ENCODE measurements around the gene BARHL1.
A peak's percentile ranks its signal among the peaks of the same experiment; 100 is the strongest.

BARHL1 gene

DNA sequence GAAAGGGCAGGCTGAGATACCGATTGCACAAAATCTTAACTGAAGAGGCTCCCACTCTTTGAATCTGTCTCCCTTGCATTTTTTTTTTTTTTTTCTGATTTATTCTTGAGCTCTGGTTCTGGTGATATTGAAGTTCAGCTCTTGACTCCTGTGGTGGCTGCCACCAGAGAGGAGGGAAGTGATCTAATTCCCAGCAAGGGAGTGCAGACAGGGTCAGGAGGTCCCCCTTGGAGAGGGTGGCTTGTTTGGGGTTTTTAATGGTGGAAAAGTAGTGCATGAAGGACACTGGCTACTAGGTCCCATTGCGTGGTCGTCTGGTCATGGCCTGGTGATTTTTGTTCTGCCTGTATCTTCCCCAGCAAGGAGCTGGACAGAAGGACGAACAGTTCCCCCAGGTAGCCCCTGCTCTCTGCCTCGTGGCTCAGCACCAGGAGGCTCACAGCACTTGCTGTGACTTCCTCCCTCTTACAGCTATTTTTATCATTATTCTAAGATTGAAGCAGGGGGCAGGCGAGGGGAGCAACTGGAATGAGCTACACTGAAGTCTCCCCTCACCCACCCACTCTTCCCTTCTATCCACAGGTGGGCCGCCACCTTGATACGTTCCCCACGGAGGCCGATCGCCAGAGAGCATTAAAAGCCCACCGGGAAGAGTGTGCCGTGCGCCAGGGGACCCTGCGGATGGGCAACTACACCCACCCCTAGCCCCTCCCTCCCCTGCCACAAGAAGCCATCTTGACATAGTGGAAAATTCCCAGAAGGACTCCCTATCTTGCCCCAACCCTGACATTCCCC is 10.4 kb upstream of the BARHL1 start:
- Histone ChIP-seq H3K9me3 (ENCODE audit: insufficient read depth, low read length) (no peaks in the 10 kb centered on the region), H3K9ac (ENCODE audit: insufficient read length, low read depth) (peak overlapping the region; percentile 6), H3K36me3 (ENCODE audit: insufficient read depth, insufficient read length, low read length) (no peaks in the 10 kb centered on the region), H3K4me3 (ENCODE audit: insufficient read length, low read depth) (no peak overlapping the region), H3K4me1 (ENCODE audit: insufficient read depth, insufficient read length) (peaks cover 2% of the 10 kb centered on the region), H3K27me3 (ENCODE audit: insufficient read depth, insufficient read length) (peaks cover 22% of the 10 kb centered on the region)
- TF ChIP-seq SUZ12 (IDR thresholded peaks at IDR 0.05; ENCODE audit: extremely low read depth, insufficient read depth, insufficient read length) = no peak
- TF ChIP-seq YY1 (IDR thresholded peaks at IDR 0.05; ENCODE audit: insufficient read depth, insufficient read length) = no peak
- TF ChIP-seq ZNF274 (IDR thresholded peaks at IDR 0.05; ENCODE audit: low read depth, low read length) = no peak
- DNase-seq (ENCODE audit: low read depth, low spot score) = no peak

- no peak for DNase-seq (ENCODE audit: low read depth, low spot score)
- Histone ChIP-seq H3K36me3 (ENCODE audit: insufficient read depth, insufficient read length, low read length) (no peaks in the 10 kb centered on the region), H3K4me1 (ENCODE audit: insufficient read depth, insufficient read length) (peaks cover 2% of the 10 kb centered on the region), H3K9ac (ENCODE audit: insufficient read length, low read depth) (no peak overlapping the region), H3K27me3 (ENCODE audit: insufficient read depth, insufficient read length) (peaks cover 32% of the 10 kb centered on the region), H3K9me3 (ENCODE audit: insufficient read depth, low read length) (no peaks in the 10 kb centered on the region), H3K4me3 (ENCODE audit: insufficient read length, low read depth) (no peak overlapping the region)
- no peak for TF ChIP-seq ZNF274 (IDR thresholded peaks at IDR 0.05; ENCODE audit: low read depth, low read length)
- no peak for TF ChIP-seq YY1 (IDR thresholded peaks at IDR 0.05; ENCODE audit: insufficient read depth, insufficient read length)
- no peak for TF ChIP-seq SUZ12 (IDR thresholded peaks at IDR 0.05; ENCODE audit: extremely low read depth, insufficient read depth, insufficient read length)
Measured at GRCh38 chr9:132572921-132573320, 9.5 kb upstream of the BARHL1 start.

- Histone ChIP-seq H3K9me3 (ENCODE audit: insufficient read depth, low read length) (no peaks in the 10 kb centered on the region), H3K36me3 (ENCODE audit: insufficient read depth, insufficient read length, low read length) (no peaks in the 10 kb centered on the region), H3K27me3 (ENCODE audit: insufficient read depth, insufficient read length) (peaks cover 53% of the 10 kb centered on the region), H3K4me3 (ENCODE audit: insufficient read length, low read depth) (no peak overlapping the region), H3K9ac (ENCODE audit: insufficient read length, low read depth) (no peak overlapping the region), H3K4me1 (ENCODE audit: insufficient read depth, insufficient read length) (peaks cover 5% of the 10 kb centered on the region)
- no peak for TF ChIP-seq YY1 (IDR thresholded peaks at IDR 0.05; ENCODE audit: insufficient read depth, insufficient read length)
- TF ChIP-seq SUZ12 (IDR thresholded peaks at IDR 0.05; ENCODE audit: extremely low read depth, insufficient read depth, insufficient read length) = no peak
- TF ChIP-seq ZNF274 (IDR thresholded peaks at IDR 0.05; ENCODE audit: low read depth, low read length) = no peak
- peak; percentile 68 for DNase-seq (ENCODE audit: low read depth, low spot score)
Measured at GRCh38 chr9:132575005-132575609, 7.3 kb upstream of the BARHL1 start.

GRCh38 chr9:132575811-132576210 is 6.6 kb upstream of the BARHL1 start:
- DNase-seq (ENCODE audit: low read depth, low spot score) = no peak
- H3K4me3 ChIP-seq (ENCODE audit: insufficient read length, low read depth) = no peak overlapping the region
- TF ChIP-seq SUZ12 (IDR thresholded peaks at IDR 0.05; ENCODE audit: extremely low read depth, insufficient read depth, insufficient read length) (no peak), ZNF274 (IDR thresholded peaks at IDR 0.05; ENCODE audit: low read depth, low read length) (no peak), YY1 (IDR thresholded peaks at IDR 0.05; ENCODE audit: insufficient read depth, insufficient read length) (no peak)
- peaks cover 60% of the 10 kb centered on the region for H3K27me3 ChIP-seq (ENCODE audit: insufficient read depth, insufficient read length)
- H3K36me3 ChIP-seq (ENCODE audit: insufficient read depth, insufficient read length, low read length) = no peaks in the 10 kb centered on the region
- H3K9me3 ChIP-seq (ENCODE audit: insufficient read depth, low read length) = no peaks in the 10 kb centered on the region
- peaks cover 6% of the 10 kb centered on the region for H3K4me1 ChIP-seq (ENCODE audit: insufficient read depth, insufficient read length)
- H3K9ac ChIP-seq (ENCODE audit: insufficient read length, low read depth) = peak overlapping the region; percentile 26

DNA sequence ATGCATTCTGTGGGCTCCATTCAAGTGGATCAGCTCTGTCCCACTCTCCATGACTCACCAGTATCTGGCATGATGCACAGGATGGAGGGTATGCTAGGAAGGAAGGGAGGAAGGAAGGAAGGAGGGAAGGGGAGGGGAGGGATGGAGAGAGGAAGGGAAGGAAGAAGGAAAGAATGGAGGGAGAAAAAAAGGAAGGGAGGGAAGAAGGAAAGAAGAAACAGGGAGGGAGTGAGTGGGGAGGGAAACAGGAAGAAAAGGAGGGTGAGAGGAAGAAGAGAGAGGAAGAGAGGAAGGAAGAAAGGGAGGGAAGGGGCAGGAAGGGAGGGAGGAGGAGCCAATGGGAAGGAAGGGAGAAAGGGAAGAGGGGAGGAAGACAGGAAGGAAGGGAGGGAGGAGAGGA is 5.3 kb upstream of the BARHL1 start:
- Histone ChIP-seq H3K4me3 (ENCODE audit: insufficient read length, low read depth) (no peak overlapping the region), H3K9ac (ENCODE audit: insufficient read length, low read depth) (no peak overlapping the region), H3K4me1 (ENCODE audit: insufficient read depth, insufficient read length) (peaks cover 13% of the 10 kb centered on the region), H3K27me3 (ENCODE audit: insufficient read depth, insufficient read length) (peaks cover 74% of the 10 kb centered on the region), H3K9me3 (ENCODE audit: insufficient read depth, low read length) (no peaks in the 10 kb centered on the region), H3K36me3 (ENCODE audit: insufficient read depth, insufficient read length, low read length) (no peaks in the 10 kb centered on the region)
- DNase-seq (ENCODE audit: low read depth, low spot score) = no peak
- TF ChIP-seq ZNF274 (IDR thresholded peaks at IDR 0.05; ENCODE audit: low read depth, low read length) = no peak
- TF ChIP-seq YY1 (IDR thresholded peaks at IDR 0.05; ENCODE audit: insufficient read depth, insufficient read length) = no peak
- no peak for TF ChIP-seq SUZ12 (IDR thresholded peaks at IDR 0.05; ENCODE audit: extremely low read depth, insufficient read depth, insufficient read length)

GRCh38 chr9:132578367-132578932 is 4.0 kb upstream of the BARHL1 start:
- Histone ChIP-seq H3K36me3 (ENCODE audit: insufficient read depth, insufficient read length, low read length) (no peaks in the 10 kb centered on the region), H3K9ac (ENCODE audit: insufficient read length, low read depth) (no peak overlapping the region), H3K9me3 (ENCODE audit: insufficient read depth, low read length) (no peaks in the 10 kb centered on the region), H3K27me3 (ENCODE audit: insufficient read depth, insufficient read length) (peaks cover 86% of the 10 kb centered on the region), H3K4me1 (ENCODE audit: insufficient read depth, insufficient read length) (peaks cover 16% of the 10 kb centered on the region), H3K4me3 (ENCODE audit: insufficient read length, low read depth) (no peak overlapping the region)
- no peak for DNase-seq (ENCODE audit: low read depth, low spot score)
- TF ChIP-seq YY1 (IDR thresholded peaks at IDR 0.05; ENCODE audit: insufficient read depth, insufficient read length) (no peak), SUZ12 (IDR thresholded peaks at IDR 0.05; ENCODE audit: extremely low read depth, insufficient read depth, insufficient read length) (no peak), ZNF274 (IDR thresholded peaks at IDR 0.05; ENCODE audit: low read depth, low read length) (no peak)

- H3K4me1 ChIP-seq (ENCODE audit: insufficient read depth, insufficient read length) = peaks cover 16% of the 10 kb centered on the region
- peaks cover 96% of the 10 kb centered on the region for H3K27me3 ChIP-seq (ENCODE audit: insufficient read depth, insufficient read length)
- no peak overlapping the region for H3K9ac ChIP-seq (ENCODE audit: insufficient read length, low read depth)
- no peak overlapping the region for H3K4me3 ChIP-seq (ENCODE audit: insufficient read length, low read depth)
- H3K36me3 ChIP-seq (ENCODE audit: insufficient read depth, insufficient read length, low read length) = no peaks in the 10 kb centered on the region
- no peaks in the 10 kb centered on the region for H3K9me3 ChIP-seq (ENCODE audit: insufficient read depth, low read length)
- peak; percentile 94 for TF ChIP-seq SUZ12 (IDR thresholded peaks at IDR 0.05; ENCODE audit: extremely low read depth, insufficient read depth, insufficient read length)
- no peak for TF ChIP-seq YY1 (IDR thresholded peaks at IDR 0.05; ENCODE audit: insufficient read depth, insufficient read length)
- TF ChIP-seq ZNF274 (IDR thresholded peaks at IDR 0.05; ENCODE audit: low read depth, low read length) = no peak
- no peak for DNase-seq (ENCODE audit: low read depth, low spot score)
Measured at GRCh38 chr9:132579427-132579798, 3.0 kb upstream of the BARHL1 start.

All from NT2/D1 (cell line).